CD4-positive, alpha-beta T cell treated with Interleukin-17A for 1 hour (primary cell): ENCODE data around the gene OR8B2.
"Not testable (repeated sequence)": the region's sequence is repeated elsewhere in the genome, so short reads cannot be mapped to it uniquely, and the experiment has no call there.

Experiments
- DNase-seq: peaks from one replicate; pipeline ENCODE4 v3.0.0-alpha.2; 2020

OR8B2 gene

GRCh38 chr11:124384399-124384798 lies at the start of gene OR8B2:
OR8B2 (minus strand) TSS chr11:124384499; CDS start chr11:124383343, 1,156 bp downstream.
- DNase-seq: no peak

- DNase-seq: no peak
These were observed 45.3 kb upstream of the OR8B2 start for GRCh38 chr11:124429599-124429998.

GRCh38 chr11:124424384-124424921 lies 40.2 kb upstream of the OR8B2 start, which contains the start of gene OR8B4:
OR8B4 (minus strand) TSS chr11:124424871; CDS start chr11:124424871, 0 bp downstream.
- no peak for DNase-seq

GRCh38 chr11:124421043-124421442 lies 36.7 kb upstream of the OR8B2 start:
- DNase-seq: no peak

- DNase-seq: peak; percentile 19
These were observed 31.1 kb upstream of the OR8B2 start for GRCh38 chr11:124415356-124415923.

GRCh38 chr11:124409906-124410305 lies 25.6 kb upstream of the OR8B2 start:
- no peak for DNase-seq

GRCh38 chr11:124405581-124405980 lies 21.3 kb upstream of the OR8B2 start:
- DNase-seq: no peak

GRCh38 chr11:124403186-124403585 lies 18.9 kb upstream of the OR8B2 start:
- not testable (repeated sequence) for DNase-seq

- peak; percentile 32 for DNase-seq
These were observed 18.1 kb upstream of the OR8B2 start for GRCh38 chr11:124402326-124402922.

GRCh38 chr11:124398924-124399323 lies 14.6 kb upstream of the OR8B2 start, which contains the start of gene OR8B3:
OR8B3 (minus strand) TSS chr11:124399024; CDS start chr11:124397351, 1,673 bp downstream.
- DNase-seq: no peak

GRCh38 chr11:124396847-124397246 lies 12.5 kb upstream of the OR8B2 start:
- not testable (repeated sequence) for DNase-seq

GRCh38 chr11:124394408-124394807 lies 10.1 kb upstream of the OR8B2 start:
- no peak for DNase-seq

- not testable (repeated sequence) for DNase-seq
These were observed 1.4 kb downstream of the OR8B2 start for GRCh38 chr11:124382857-124383256.

- DNase-seq: no peak
These were observed 3.7 kb downstream of the OR8B2 start for GRCh38 chr11:124380585-124380984.

- DNase-seq: no peak
These were observed 8.0 kb downstream of the OR8B2 start for GRCh38 chr11:124376280-124376679.

GRCh38 chr11:124359566-124359965 lies 24.7 kb downstream of the OR8B2 start:
- no peak for DNase-seq

GRCh38 chr11:124346311-124346955 lies 37.9 kb downstream of the OR8B2 start:
- DNase-seq: no peak

- no peak for DNase-seq
These were observed 40.0 kb downstream of the OR8B2 start for GRCh38 chr11:124344346-124344745.

- no peak for DNase-seq
These were observed 44.2 kb downstream of the OR8B2 start for GRCh38 chr11:124340142-124340447.

GRCh38 chr11:124339396-124340141 lies 44.7 kb downstream of the OR8B2 start:
- DNase-seq: no peak
